NCI-H69 (cell line): ENCODE results near the gene PARL.

Experiments
- DNase-seq: peaks from one replicate; lab custom pipeline; 2025; lab: John Stamatoyannopoulos, UW

The PARL gene

GRCh38 chr3:183854318-183855035 is 30.2 kb downstream of the PARL start:
- DNase-seq, result no peak

GRCh38 chr3:183845608-183846288 is 38.9 kb downstream of the PARL start:
- DNase-seq, result no peak

- DNase-seq, result no peak
Measured at GRCh38 chr3:183845090-183845489, 39.6 kb downstream of the PARL start.

- DNase-seq, result no peak
Measured at GRCh38 chr3:183844606-183845005, 40.1 kb downstream of the PARL start.

GRCh38 chr3:183839751-183840150 is 44.9 kb downstream of the PARL start:
- no peak for DNase-seq

- no peak for DNase-seq
Measured at GRCh38 chr3:183837894-183838293, 46.8 kb downstream of the PARL start.

GRCh38 chr3:183837390-183837789 is 47.3 kb downstream of the PARL start:
- no peak for DNase-seq

- no peak for DNase-seq
Measured at GRCh38 chr3:183833516-183833915, 51.2 kb downstream of the PARL start.

- no peak for DNase-seq
Measured at GRCh38 chr3:183830187-183830586, 54.5 kb downstream of the PARL start.

GRCh38 chr3:183829466-183829865 is 55.2 kb downstream of the PARL start:
- no peak for DNase-seq

GRCh38 chr3:183828538-183828870 is 56.2 kb downstream of the PARL start:
- DNase-seq, result no peak

GRCh38 chr3:183827809-183828537 is 56.7 kb downstream of the PARL start:
- DNase-seq, result no peak

- DNase-seq, result peak; percentile 58
Measured at GRCh38 chr3:183826448-183827250, 58.0 kb downstream of the PARL start.

- DNase-seq, result peak; percentile 79
Measured at GRCh38 chr3:183825456-183826161, 59.1 kb downstream of the PARL start, which contains the start of gene MAP6D1. TSS of gene MAP6D1 (minus strand) at chr3:183825577. CDS start at chr3:183825547, 30 bp downstream.

GRCh38 chr3:183824761-183825455 is 59.8 kb downstream of the PARL start:
- peak; percentile 62 for DNase-seq

- peak; percentile 71 for DNase-seq
Measured at GRCh38 chr3:183823963-183824362, 60.7 kb downstream of the PARL start.

- no peak for DNase-seq
Measured at GRCh38 chr3:183822631-183823030, 62.0 kb downstream of the PARL start.

- DNase-seq, result no peak
Measured at GRCh38 chr3:183819831-183820230, 64.8 kb downstream of the PARL start.

GRCh38 chr3:183818706-183819624 is 65.7 kb downstream of the PARL start:
- no peak for DNase-seq
